Measurements from ENCODE around the gene GHRH.

- no peak for TF ChIP-seq CTCF (IDR thresholded peaks at IDR 0.05)
- no peak for TF ChIP-seq POLR2A (IDR thresholded peaks at IDR 0.05; ENCODE audit: low read depth)
- no peak for TF ChIP-seq POLR2AphosphoS5 (IDR thresholded peaks at IDR 0.05)
- TF ChIP-seq EP300 (IDR thresholded peaks at IDR 0.05) = no peak
Observed at GRCh38 chr20:37266940-37267666, 5.5 kb upstream of the GHRH start.

All from esophagus muscularis mucosa (tissue), 4 donors.